GM19467 (cell line): Measurements from ENCODE around the gene NCR3LG1.

Experiments used
- ATAC-seq: cut with Tn5 transposase; IDR thresholded peaks from one replicate; pipeline ENCODE4 v1.9.1; 2021; ENCODE audit warnings: mild to moderate bottlenecking, moderate library complexity; ENCODE audit not compliant: unreplicated experiment

The NCR3LG1 gene

DNA sequence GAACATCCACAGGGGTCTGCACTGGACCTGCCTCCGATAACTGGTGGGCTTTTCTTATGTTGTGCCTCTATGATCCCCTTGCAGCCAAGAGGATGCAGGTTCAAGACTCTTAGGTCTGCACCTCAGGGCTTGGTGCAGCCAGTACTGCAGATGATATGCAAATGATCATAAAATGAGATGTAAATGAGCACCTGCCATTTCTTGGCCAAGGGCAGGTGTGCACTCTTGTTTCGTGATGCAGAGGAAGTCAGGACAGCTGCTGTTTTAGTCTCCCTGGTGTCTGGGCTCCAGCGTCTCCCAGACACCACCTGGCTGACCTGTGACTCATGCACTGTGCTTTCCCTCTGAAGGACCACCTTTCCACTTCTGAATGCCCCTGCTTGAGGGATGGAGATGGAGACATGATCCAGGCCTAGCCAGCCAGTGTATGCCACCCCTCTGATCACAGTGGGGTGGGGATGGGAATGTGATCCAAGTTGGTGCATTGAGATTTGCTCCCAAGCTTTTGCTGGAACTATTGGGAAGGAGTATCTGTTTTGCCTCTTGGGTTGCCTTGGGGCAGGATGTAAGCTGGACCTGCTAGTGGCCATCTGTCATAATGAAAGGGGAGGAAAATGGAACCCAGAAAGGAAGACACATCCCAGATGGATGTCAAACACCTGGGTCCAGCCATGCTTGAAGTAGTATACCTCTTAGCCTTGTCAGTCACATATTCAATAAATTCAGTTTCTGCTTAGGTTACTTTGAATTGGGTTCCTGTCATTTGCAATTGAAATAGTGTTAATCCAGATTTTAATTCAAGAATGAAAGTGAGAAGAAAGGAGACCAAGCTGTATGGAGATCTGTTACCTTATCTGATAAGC is 40.1 kb downstream of the NCR3LG1 start:
- no peak for ATAC-seq

- ATAC-seq: no peak
Observed at GRCh38 chr11:17392872-17393271, 41.3 kb downstream of the NCR3LG1 start.

GRCh38 chr11:17393472-17393871 is 41.9 kb downstream of the NCR3LG1 start:
- ATAC-seq: no peak

DNA sequence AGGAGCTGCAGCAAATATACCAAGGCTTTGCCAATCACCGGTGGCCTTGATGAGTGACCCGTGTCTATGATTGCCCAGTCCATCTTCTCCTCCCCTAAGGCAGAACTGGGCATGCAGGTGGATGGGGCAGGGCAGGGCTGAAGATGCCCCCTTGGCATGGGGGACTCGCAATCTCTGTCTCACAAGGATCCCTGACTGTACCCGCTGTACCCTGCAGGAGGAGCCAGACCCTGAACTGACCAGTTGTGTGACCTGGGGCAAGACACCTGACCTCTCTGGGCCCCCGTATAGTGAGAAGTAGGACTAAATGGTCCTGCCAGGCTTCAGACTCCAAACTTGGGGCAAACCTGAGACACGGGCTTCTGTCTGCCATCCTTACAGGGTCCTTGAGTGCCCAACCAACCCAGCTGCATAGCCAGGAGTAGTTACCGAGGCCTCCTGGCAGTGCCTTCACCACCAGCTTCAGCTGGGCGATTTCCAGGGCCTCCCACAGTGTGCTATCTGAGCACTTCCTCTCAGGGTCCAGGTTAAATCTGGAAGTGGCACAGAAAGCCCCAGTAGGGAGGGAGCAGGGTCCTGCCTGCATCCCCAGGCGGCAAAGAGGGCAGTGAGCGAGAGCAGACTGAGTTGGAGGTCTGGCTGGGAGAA is 43.3 kb downstream of the NCR3LG1 start:
- ATAC-seq: no peak

GRCh38 chr11:17395554-17395961 is 44.0 kb downstream of the NCR3LG1 start:
- ATAC-seq: no peak

DNA sequence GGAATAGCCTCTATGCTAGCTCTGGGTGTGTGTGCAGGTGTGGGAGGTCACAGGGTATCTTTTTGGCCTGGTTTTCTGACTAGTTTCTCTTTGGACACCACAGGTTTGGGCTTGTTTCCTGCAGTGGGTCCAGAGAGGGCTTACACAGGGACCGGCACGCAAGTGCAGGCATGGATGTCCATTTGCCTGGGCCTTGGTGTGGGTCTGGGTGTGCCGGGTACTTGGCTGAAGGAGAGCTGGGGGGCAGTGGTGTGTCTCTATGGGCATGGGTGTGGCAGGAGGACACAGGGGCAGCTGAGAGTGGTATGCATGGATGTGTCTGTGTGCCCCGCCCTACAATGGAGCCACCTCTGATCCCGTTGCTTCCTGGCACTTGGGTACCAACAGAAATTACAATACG is 44.4 kb downstream of the NCR3LG1 start:
- ATAC-seq: no peak

- no peak for ATAC-seq
Observed at GRCh38 chr11:17396598-17397310, 45.2 kb downstream of the NCR3LG1 start.

DNA sequence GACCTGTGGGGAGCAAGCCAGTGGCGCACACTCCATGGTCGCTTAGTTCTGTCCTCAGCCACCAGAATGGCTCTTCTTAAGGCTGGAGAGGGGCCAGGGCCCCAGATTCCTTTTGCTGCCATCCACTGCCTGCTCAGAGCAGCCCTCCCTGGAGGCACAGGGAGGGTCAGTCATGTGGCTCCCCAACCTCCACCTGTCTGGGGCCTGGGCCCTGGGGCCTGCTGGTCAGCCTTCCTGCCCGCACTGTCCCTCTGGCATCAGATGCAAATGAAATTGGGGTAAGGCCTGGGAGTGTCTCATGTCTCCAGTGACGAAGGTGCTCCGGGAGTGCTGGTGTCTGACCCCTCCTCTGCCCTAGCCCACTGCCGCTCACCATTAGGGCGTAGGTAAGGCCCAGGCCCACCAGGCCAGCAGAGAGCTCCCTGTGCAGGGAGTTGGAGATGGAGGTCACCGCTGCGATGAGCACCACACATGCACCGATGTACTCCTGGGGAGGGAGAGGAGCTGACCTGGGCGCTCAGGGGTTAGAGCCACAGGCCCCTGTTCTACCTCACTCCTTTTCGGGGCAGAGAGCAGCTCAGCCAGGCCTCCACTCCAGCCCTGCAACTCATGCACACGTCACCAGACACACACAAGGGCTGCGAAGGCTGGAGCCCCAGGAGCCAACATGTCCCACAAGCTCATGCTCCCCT is 45.9 kb downstream of the NCR3LG1 start:
- ATAC-seq: no peak

DNA sequence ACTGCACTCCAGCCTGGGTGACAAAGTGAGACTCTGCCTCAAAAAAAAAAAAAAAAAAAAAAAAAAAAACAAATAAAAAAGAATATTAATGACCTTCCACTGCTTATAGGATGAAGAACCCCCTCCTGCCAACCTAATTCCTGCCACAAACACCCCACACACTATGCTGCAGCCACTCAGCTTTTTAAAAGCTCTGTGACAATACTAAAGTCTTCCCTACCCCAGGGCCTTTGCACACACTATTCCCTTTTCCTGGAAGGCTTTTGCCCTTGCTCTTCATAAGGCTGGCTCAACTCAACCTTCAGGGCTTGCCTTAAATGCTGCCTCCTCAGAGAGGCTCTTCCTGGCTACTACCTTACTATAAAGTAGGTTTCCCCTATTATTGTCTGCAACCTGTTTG is 47.6 kb downstream of the NCR3LG1 start:
- ATAC-seq: no peak

DNA sequence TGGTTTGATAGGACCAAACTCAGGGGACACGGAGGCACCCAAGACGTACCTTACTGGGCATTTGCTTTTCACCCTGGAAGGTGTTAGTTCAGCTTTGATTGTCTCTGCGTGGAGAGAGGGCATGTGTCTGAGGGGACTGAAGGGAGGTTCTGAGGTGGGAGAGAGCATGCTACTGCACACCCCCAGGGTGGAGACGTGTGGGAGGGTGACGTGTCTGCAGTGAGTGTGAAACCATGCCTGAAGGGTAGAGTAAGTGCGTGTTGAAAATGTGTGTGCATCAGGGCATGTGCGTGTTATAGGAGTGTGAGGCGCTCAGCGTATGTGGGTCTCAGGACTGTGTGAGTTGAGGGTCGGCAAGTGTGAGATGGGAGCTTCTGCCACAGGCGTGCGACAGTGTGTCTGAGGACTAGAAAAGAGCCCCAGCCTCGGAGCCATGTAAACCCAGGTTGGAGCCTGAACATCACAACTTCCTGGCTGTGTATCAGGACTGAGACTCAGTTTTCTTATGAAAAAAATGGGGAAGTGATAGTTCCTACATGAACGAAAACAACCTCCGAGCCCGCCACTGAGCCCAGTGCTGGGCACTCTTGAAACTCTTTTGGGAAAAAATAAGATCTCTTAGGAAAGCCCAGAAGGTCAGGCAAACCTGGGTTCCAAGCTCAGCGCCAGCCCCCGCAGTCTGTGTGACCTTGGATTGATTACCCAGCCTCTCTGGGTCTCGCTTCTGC is 48.6 kb downstream of the NCR3LG1 start:
- ATAC-seq: peak; percentile 58

- no peak for ATAC-seq
Observed at GRCh38 chr11:17401316-17401715, 49.7 kb downstream of the NCR3LG1 start.

GRCh38 chr11:17401841-17402240 is 50.2 kb downstream of the NCR3LG1 start:
- ATAC-seq: no peak

DNA sequence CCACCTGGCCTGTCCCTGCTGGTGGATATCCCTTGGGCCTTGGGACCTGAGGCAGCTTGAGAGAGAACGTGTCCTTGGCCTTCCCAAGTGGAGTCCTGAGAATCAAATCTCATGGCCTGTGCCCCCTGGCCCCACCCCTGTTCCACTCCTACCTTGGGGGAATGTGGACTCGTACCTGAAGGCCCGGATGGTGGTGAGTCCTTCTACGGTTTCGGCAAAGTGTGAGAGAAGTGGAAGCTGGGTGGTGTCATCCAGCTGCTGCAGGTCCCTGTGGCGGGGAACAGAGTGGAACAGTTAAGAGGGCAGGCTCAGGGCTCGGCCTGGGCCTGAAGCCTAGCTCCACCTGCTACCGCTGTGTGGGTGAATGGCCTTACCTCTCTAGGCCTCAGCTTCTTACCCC is 50.9 kb downstream of the NCR3LG1 start:
- ATAC-seq: no peak

DNA sequence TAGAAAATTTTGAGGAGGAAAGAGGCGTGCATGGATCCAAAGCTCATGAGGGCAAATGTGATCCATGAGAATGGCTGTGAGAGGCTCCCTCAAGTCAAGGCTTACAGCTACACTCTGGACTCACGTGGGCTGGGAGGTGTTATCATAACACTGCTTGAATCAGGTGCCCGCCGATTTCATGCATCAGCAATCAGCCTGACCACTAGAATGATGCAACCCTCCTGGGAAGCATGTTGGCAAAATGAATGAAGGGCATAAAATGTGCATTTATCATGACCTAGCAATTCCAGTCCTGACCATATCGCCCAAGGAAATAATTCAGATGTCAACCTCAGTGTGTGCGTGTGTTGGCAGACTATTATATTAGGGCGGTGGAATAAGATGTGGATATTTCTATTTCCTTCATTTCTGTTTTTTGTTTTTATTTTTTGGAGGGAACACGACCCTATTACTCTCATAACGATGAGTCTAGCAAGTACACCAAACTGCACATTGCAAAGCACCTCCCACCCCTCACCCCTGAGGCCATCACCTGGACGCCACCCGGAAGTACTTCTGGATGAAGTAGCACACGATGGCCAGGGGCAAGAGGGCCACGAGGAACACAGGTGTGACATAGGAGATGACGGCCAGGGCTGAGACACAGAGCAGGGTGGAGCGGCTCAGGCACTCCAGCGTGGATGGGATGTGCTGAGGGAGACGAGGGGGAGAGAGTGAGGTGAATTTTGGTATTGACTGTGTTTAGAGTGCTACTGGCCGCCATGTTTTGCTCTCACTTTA is 52.6 kb downstream of the NCR3LG1 start:
- ATAC-seq: no peak

DNA sequence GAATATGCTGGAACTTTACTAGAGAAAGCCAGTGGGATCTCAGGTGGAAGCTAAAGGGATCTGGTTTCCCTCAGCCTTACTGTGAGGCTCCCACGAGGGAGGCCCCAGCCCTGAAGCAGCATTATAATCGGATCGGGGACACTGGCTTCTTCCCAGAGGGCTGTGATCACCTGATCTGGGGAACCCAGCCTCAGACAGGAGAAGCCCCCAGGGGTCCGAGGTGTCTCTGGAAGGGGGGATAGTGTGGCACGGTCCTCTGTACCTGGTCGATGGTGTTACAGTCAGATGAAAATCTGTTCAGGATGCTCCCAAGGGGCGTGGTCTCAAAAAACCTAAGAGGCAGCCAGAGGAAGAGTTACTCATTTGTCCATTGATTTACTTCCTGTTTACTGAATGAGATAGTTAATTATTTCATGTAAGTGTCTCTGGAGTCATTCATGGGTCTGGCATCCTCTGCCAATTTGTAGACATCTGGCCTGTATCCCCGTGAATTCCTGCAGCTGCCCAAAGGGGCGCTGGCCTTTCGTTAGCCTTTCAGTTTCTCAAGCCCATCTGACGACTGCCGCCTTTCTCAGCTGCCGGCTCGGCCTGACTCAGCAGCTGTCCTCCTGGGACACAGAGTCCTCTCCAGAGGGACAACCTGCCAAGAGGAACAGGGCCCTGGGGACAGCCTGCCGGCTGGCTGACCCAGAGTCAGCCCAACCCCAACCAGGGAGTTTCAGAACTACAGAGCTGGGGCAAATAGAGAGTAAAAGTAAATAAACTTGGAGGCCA is 53.8 kb downstream of the NCR3LG1 start:
- peak; percentile 52 for ATAC-seq

DNA sequence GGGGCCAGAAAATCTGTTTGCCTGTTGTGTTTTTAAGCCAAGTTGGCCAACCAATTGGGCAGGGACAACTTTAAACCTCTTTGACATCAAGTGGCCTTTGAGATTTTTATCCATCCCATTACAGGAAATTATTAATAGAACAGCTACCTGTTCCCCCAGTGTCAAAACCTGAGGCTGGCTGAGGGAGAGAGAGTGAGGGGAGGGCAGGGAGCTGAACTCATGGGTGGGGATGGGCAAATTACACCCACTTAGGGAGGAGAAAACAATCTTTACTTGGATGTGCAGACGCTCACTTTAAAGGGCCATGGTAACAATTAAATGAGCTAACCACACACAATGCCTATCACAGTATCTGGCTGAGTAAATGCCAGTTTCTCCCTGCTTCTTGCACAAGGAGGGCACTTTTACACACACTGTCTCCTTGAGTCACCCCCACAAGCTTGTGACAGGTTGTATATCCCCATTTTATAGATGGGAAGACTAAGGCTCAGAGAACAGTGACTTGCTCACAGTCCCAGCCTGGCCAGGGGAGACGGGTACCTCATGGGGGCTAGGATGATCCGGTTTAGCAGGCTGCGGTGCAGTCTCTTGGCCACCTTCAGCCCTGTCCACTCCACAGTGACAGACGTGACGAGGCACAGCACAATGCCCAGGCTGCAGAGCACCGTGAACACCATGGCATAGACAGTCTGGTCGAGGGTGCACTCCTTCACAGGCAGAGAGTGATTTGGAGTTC is 54.6 kb downstream of the NCR3LG1 start:
- ATAC-seq: no peak

- ATAC-seq: no peak
Observed at GRCh38 chr11:17406818-17407149, 55.2 kb downstream of the NCR3LG1 start.

DNA sequence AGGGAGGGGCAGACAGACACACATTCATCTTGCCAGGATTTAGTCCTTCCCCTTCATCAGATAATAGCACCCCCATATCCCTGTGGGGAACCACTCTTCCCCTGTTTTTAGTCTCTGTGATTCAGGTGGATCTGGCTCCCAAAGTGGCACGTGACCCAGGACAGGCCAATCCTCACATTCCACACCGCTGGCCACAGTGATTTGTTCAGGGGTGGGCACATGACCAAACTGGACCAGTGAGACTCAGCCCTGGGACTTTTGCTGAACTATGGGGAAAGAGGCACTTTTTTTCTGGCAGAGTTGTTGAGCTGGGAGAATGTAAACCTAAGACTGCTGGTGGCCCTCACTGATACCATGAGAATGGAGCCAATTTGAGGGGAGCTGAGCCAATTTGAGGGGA is 56.0 kb downstream of the NCR3LG1 start:
- ATAC-seq: no peak
